ENCODE data around the gene MDH1. TPM values are rescaled to one million over a fixed set of nuclear protein-coding genes. Genes with fewer than 3 reads are reported as not detected.
"Not testable (repeated sequence)": the region's sequence is repeated elsewhere in the genome, so short reads cannot be mapped to it uniquely, and the experiment has no call there.

MDH1 gene
- total and polyA plus RNA-seq, 3 donors from 2014 or later, result 134 to 180 (median 154) TPM

- no peak overlapping the region for H3K27ac ChIP-seq
- H3K9me3 ChIP-seq, result no peaks in the 10 kb centered on the region
- no peak for DNase-seq
- H3K36me3 ChIP-seq (ENCODE audit: low read depth, missing control alignments), result no peaks in the 10 kb centered on the region
- TF ChIP-seq CTCF (IDR thresholded peaks at IDR 0.05) (no peak), POLR2A (IDR thresholded peaks at IDR 0.05) (no peak)
- WGBS, 2 donors, result 37 to 40% methylated on average over 4 of the region's 4 CpGs
- H3K4me3 ChIP-seq, result no peak overlapping the region
- intact Hi-C loops (cut with DNase I; ENCODE audit: low total_unique reads), result no loop called here
- H3K27me3 ChIP-seq, result no peaks in the 10 kb centered on the region
- no peaks in the 10 kb centered on the region for H3K4me1 ChIP-seq
Measured at GRCh38 chr2:63553049-63553448, 35.7 kb upstream of the MDH1 start.

DNA sequence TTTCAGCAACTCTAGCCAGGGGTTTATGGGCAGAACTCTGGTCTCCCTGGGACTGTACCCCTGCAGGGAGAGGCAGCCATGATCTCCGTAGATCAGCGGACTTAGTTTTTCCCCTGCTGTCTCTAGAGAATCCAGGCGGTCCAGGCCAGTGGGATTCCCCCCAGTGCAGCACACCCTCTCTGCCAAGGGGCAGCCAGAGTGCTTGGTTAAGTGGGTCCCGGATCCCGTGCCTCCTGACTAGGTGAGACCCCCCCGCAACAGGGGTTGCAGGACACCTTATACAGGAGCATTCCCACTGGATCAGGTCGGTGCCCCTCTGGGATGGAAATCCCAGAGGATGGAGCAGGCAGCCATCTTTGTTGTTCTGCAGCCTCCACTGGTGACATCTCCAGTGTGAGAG lies 33.5 kb upstream of the MDH1 start:
- TF ChIP-seq CTCF (IDR thresholded peaks at IDR 0.05) (no peak), POLR2A (IDR thresholded peaks at IDR 0.05) (no peak)

DNA sequence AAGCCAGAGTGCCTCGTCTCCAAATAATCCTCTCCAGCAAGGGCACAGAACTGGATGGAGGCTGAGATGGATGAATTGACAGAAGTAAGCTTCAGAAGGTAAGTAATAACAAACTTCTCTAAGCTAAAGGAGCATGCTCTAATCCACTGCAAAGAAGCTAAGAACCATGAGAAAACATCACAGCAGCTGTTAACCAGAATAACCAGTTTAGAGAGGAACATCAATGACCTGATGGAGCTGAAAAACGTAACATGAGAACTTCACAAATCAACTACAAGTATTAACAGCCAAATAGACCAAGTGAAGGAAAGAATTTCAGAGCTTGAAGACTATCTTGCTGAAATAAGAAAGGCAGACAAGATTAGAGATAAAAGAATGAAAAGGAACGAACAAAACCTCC lies 32.8 kb upstream of the MDH1 start:
- H3K27me3 ChIP-seq, result no peaks in the 10 kb centered on the region
- no peaks in the 10 kb centered on the region for H3K9me3 ChIP-seq
- intact Hi-C loops (cut with DNase I; ENCODE audit: low total_unique reads), result no loop called here
- H3K27ac ChIP-seq, result no peak overlapping the region
- H3K4me3 ChIP-seq, result no peak overlapping the region
- H3K36me3 ChIP-seq (ENCODE audit: low read depth, missing control alignments), result no peaks in the 10 kb centered on the region
- WGBS, 2 donors, result 91 to 95% methylated on average over 3 of the region's 3 CpGs
- no peak for TF ChIP-seq CTCF (IDR thresholded peaks at IDR 0.05)
- no peak for TF ChIP-seq POLR2A (IDR thresholded peaks at IDR 0.05)
- H3K4me1 ChIP-seq, result no peaks in the 10 kb centered on the region
- no peak for DNase-seq

More for the DNA sequence above, 33.5 kb upstream of the MDH1 start:
- intact Hi-C loops (cut with DNase I; ENCODE audit: low total_unique reads), result no loop called here
- 98% methylated on average over 7 of the region's 7 CpGs; no CpG with 5 or more reads in 1 of the 2 donors for WGBS, 2 donors
- Histone ChIP-seq H3K27me3 (no peaks in the 10 kb centered on the region), H3K36me3 (ENCODE audit: low read depth, missing control alignments) (no peaks in the 10 kb centered on the region), H3K9me3 (no peaks in the 10 kb centered on the region), H3K4me1 (no peaks in the 10 kb centered on the region), H3K4me3 (no peak overlapping the region), H3K27ac (no peak overlapping the region)
- DNase-seq, result no peak

- DNase-seq; H3K27ac ChIP-seq; H3K27me3 ChIP-seq; H3K9me3 ChIP-seq; intact Hi-C loops (cut with DNase I; ENCODE audit: low total_unique reads); H3K36me3 ChIP-seq (ENCODE audit: low read depth, missing control alignments); H3K4me1 ChIP-seq; H3K4me3 ChIP-seq: not testable (repeated sequence)
Measured at GRCh38 chr2:63557819-63558218, 30.9 kb upstream of the MDH1 start.

DNA sequence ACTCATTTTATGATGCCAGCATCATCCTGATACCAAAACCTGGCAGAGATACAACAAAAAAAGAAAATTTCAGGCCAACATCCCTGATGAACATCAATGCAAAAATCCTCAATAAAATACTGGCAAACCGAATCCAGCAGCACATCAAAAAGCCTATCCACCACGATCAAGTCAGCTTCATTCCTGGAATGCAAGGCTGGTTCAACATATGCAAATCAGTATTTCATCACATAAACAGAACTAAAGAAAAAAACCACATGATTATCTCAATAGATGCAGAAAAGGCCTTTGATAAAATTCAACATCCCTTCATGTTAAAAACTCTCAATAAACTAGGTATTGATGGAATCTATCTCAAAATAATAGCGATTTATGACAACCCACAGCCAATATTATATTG lies 29.8 kb upstream of the MDH1 start:
- intact Hi-C loops (cut with DNase I; ENCODE audit: low total_unique reads); H3K4me3 ChIP-seq; H3K27me3 ChIP-seq; DNase-seq; H3K36me3 ChIP-seq (ENCODE audit: low read depth, missing control alignments); H3K27ac ChIP-seq; H3K9me3 ChIP-seq; H3K4me1 ChIP-seq: not testable (repeated sequence)
- WGBS, 2 donors, result 87 to 95% methylated on average over 3 of the region's 3 CpGs

DNA sequence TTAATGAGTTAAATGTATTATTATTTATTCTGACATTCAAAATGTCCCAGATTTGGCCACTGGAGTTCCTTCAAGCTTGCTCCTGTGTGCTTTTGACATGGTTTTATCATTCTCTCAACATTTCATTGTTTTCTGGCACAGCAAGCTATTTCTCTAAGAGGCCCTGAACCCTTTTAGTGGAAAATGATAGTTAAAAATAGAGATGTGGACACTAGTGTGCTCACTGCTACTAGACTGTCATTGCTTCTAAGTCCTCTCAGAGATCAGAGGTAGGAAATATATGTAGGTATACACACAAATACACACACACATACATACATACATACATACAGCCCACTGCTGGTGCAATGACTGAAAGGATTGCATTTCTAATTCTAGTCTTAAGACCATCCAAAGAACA lies 26.0 kb upstream of the MDH1 start:
- Histone ChIP-seq H3K27me3 (no peaks in the 10 kb centered on the region), H3K27ac (no peak overlapping the region), H3K9me3 (no peaks in the 10 kb centered on the region), H3K4me1 (no peaks in the 10 kb centered on the region), H3K36me3 (ENCODE audit: low read depth, missing control alignments) (no peaks in the 10 kb centered on the region), H3K4me3 (no peak overlapping the region)
- TF ChIP-seq POLR2A (IDR thresholded peaks at IDR 0.05) (no peak), CTCF (IDR thresholded peaks at IDR 0.05) (no peak)
- intact Hi-C loops (cut with DNase I; ENCODE audit: low total_unique reads), result no loop called here
- DNase-seq, result no peak
